GM21619 (cell line): ENCODE data around the gene UBE2G1.

Experiments
- ATAC-seq: cut with Tn5 transposase; IDR thresholded peaks from one replicate; pipeline ENCODE4 v1.9.1; 2021; ENCODE audit not compliant: unreplicated experiment

UBE2G1 gene

GRCh38 chr17:4250887-4251286, 115.6 kb downstream of the UBE2G1 start:
- ATAC-seq = no peak

GRCh38 chr17:4249452-4250029, 116.9 kb downstream of the UBE2G1 start:
- ATAC-seq = no peak

- ATAC-seq = no peak
These were observed 117.8 kb downstream of the UBE2G1 start for GRCh38 chr17:4248504-4249277.

- no peak for ATAC-seq
These were observed 118.5 kb downstream of the UBE2G1 start for GRCh38 chr17:4247971-4248388.

GRCh38 chr17:4247361-4247970, 119.0 kb downstream of the UBE2G1 start:
- ATAC-seq = no peak

GRCh38 chr17:4246674-4247073, 119.8 kb downstream of the UBE2G1 start:
- ATAC-seq = no peak

- ATAC-seq = no peak
These were observed 124.9 kb downstream of the UBE2G1 start for GRCh38 chr17:4241535-4241934.

GRCh38 chr17:4236456-4236855, 130.0 kb downstream of the UBE2G1 start:
- ATAC-seq = no peak

- ATAC-seq = no peak
These were observed 130.8 kb downstream of the UBE2G1 start for GRCh38 chr17:4235372-4236279.

- no peak for ATAC-seq
These were observed 132.1 kb downstream of the UBE2G1 start for GRCh38 chr17:4234401-4234800.

GRCh38 chr17:4233668-4234258, 132.7 kb downstream of the UBE2G1 start:
- no peak for ATAC-seq

- no peak for ATAC-seq
These were observed 134.2 kb downstream of the UBE2G1 start for GRCh38 chr17:4232168-4232813.

GRCh38 chr17:4229627-4230541, 136.6 kb downstream of the UBE2G1 start:
- no peak for ATAC-seq

- no peak for ATAC-seq
These were observed 144.4 kb downstream of the UBE2G1 start for GRCh38 chr17:4221899-4222659.

- no peak for ATAC-seq
These were observed 145.3 kb downstream of the UBE2G1 start for GRCh38 chr17:4221163-4221562.

- ATAC-seq = no peak
These were observed 145.8 kb downstream of the UBE2G1 start for GRCh38 chr17:4220655-4221054.
